ENCODE results near the gene DCUN1D2. TPM values are rescaled to one million over a fixed set of nuclear protein-coding genes. Genes with fewer than 3 reads are reported as not detected.
"Not testable (repeated sequence)": the region's sequence is repeated elsewhere in the genome, so short reads cannot be mapped to it uniquely, and the experiment has no call there.

Gene DCUN1D2
- total RNA-seq, 1 donor from 2014 or later: 11.8 TPM

GRCh38 chr13:113449693-113450347, 40.7 kb downstream of the DCUN1D2 start:
- FAIRE-seq (no peak), DNase-seq (ENCODE audit: low spot score in 2 of 2) (no peak)

DNA sequence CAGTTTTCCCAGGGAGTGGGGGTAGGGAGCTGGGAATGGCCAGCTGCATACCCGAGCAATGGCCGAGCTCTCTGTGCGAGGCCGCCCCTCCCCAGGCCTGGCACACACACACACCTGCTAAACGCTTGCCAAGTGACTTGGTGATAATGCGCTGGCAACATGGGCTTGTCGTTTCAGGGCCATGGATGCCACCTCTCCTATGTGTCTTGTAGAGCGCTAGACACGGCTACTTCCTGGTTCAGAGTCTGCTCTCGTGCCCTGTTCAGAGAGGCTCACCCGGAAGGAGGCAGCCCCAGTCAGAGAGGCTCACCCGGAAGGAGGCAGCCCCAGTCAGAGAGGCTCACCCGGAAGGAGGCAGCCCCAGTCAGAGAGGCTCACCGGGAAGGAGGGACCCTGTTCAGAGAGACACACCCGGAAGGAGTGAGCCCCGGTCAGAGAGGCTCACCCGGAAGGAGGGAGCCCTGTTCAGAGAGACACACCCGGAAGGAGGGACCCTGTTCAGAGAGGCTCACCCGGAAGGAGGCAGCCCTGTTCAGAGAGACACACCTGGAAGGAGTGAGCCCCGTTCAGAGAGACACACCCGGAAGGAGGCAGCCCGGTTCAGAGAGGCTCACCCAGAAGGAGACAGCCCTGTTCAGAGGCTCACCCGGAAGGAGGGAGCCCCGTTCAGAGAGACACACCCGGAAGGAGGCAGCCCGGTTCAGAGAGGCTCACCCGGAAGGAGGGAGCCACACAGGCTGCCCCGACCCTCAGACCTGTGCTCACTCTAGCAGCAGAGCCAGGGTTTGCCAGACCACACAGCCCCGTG, 41.4 kb downstream of the DCUN1D2 start:
- DNase-seq (ENCODE audit: low spot score in 2 of 2) (no peak), FAIRE-seq (no peak)

GRCh38 chr13:113448545-113448884, 42.0 kb downstream of the DCUN1D2 start:
- DNase-seq (ENCODE audit: low spot score in 2 of 2) (no peak), FAIRE-seq (no peak)

DNA sequence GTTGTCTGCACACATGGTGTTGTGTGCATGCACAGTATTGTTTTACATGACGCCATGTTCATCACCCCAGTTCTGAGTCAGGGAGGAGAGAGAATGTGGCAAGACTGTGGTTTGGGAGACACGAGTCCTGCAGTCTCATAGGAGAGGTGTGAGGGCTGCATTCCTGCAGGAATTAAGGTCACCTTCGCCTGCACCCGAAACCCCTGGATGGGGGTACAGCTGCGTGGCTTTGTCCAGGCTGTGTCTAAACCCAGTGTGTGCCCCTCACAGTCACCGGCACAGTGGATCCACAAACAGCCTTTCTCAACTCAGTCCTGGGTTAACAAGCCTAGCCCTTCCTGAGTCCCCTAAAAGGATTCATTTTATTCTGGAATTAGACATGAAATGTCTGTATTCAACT, 42.9 kb downstream of the DCUN1D2 start:
- DNase-seq (ENCODE audit: low spot score in 2 of 2) (no peak), FAIRE-seq (no peak)

DNA sequence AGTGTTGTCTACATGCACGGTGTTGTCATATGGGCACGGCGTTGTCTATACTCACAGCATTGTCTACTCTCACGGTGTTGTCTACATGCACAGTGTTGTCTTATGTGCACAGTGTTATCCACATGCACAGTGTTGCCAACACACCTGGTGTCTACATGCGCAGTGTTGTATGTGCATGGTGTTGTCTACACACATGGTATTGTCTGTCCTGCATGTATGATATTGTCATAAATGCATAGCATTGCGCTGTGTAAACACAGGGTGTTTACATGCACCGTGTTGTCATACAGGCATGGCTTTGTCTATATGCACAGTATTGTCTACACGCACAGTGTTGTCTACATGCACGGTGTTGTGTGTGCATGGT, 44.0 kb downstream of the DCUN1D2 start:
- FAIRE-seq: no peak
- no peak for DNase-seq (ENCODE audit: low spot score in 2 of 2)

DNA sequence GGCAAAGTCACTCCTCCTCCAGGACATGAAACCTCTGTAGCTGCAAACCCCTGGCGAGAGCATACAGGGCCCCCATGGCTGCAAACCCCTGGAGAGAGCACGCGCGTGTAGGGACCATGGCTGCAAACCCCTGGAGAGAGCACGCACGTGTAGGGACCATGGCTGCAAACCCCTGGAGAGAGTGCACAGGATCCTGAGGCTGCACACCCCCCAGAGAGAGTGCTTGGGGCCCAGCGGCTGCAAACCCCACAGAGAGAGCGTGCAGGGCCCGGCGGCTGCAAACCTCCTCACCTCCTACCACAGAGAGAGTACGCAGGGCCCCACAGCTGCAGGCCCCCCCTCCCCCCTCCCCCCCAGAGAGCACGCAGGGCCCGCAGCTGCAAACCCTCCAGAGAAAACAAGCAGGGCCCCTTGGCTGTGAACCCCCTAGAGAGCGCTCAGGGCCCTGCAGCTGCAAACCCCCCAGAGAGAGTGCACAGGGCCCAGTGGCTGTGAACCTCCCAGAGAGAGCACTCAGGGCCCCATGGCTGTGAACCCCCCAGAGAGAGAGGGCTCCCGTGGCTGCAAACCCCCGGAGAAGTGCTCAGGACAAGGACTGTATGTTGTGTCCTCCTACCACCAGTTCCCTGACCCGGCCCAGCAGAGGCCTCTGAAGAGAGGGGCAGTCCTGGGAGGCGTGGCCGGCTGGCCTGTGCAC, 44.6 kb downstream of the DCUN1D2 start:
- FAIRE-seq: no peak

GRCh38 chr13:113443991-113444390, 46.5 kb downstream of the DCUN1D2 start:
- no peak for DNase-seq (ENCODE audit: low spot score in 2 of 2)
- FAIRE-seq: no peak

More for the DNA sequence above, 44.6 kb downstream of the DCUN1D2 start:
- no peak for DNase-seq (ENCODE audit: low spot score in 2 of 2)

- no peak for FAIRE-seq
- no peak for DNase-seq (ENCODE audit: low spot score in 2 of 2)
Measured at GRCh38 chr13:113442985-113443362, 47.5 kb downstream of the DCUN1D2 start.

DNA sequence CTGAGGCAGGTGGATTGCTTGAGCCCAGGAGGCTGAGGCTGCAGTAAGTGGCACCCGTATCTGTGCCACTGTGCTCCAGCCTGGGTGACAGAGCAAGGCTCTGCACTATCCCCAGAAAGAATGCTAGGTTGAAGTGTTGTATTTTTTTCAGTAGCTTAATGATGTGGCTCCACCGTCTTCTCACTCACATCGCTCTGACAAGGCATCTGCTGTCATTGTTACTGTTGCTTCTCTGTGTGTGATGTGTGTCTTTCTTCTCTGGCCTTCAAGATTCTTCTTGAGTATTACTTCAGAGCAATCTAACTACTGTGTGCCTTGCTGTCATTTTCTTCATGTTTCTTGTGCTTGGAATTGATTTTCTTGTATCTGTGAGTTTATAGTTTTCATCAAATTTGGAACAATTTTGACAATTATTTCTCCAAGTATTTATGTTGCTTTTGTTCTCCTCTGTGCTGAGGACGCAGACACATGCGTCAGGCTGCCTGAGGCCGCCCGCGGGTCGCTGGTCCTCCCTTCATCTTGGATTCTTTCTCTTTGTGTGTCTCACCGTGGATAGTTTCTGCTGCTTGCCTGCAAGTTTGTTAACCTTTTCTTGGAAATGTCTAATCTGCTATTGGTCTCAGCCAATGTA, 48.0 kb downstream of the DCUN1D2 start:
- DNase-seq (ENCODE audit: low spot score in 2 of 2) (no peak), FAIRE-seq (no peak)

DNA sequence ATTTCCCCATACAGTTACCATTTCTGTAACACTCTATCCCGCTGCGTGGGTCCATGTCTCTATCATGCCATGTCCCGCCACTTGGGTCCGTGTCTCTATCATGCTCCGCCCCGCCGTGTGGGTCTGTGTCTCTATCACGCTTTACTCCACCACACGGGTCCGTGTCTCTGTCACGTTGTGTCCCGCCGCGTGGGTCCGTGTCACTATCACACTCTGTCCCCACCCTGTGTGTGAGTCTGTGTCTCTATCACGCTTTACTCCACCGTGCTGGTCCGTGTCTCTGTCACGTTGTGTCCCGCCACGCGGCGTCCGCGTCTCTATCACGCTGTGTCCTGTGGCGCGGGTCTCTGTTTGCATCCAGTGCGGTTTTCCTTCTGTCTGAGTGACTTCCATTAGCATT, 48.9 kb downstream of the DCUN1D2 start:
- FAIRE-seq: no peak
- DNase-seq (ENCODE audit: low spot score in 2 of 2): no peak

- DNase-seq (ENCODE audit: low spot score in 2 of 2): no peak
Measured at GRCh38 chr13:113437408-113438010, 53.0 kb downstream of the DCUN1D2 start.

DNA sequence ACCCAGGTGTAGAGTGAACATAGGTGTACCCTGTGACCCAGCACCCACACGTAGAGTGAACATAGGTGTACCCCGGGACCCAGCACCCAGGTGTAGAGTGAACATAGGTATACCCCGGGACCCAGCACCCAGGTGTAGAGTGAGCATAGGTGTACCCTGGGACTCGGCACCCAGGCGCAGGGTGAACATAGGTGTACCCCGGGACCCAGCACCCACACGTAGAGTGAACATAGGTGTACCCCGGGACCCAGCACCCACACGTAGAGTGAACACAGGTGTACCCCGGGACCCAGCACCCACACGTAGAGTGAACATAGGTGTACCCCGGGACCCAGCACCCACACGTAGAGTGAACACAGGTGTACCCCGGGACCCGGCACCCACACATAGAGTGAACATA, 53.6 kb downstream of the DCUN1D2 start:
- DNase-seq (ENCODE audit: low spot score in 2 of 2); FAIRE-seq: not testable (repeated sequence)

More at GRCh38 chr13:113437408-113438010, 53.0 kb downstream of the DCUN1D2 start:
- no peak for FAIRE-seq

DNA sequence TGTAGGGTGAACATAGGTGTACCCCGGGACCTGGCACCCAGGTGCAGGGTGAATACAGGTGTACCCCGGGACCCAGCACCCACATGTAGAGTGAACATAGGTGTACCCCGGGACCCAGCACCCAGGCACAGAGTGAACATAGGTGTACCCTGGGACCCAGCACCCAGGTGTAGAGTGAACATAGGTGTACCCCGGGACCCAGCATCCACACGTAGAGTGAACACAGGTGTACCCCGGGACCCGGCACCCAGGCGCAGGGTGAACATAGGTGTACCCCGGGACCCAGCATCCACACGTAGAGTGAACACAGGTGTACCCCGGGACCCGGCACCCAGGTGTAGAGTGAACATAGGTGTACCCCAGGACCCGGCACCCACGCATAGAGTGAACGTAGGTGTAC, 54.6 kb downstream of the DCUN1D2 start:
- not testable (repeated sequence) for DNase-seq (ENCODE audit: low spot score in 2 of 2); FAIRE-seq

DNA sequence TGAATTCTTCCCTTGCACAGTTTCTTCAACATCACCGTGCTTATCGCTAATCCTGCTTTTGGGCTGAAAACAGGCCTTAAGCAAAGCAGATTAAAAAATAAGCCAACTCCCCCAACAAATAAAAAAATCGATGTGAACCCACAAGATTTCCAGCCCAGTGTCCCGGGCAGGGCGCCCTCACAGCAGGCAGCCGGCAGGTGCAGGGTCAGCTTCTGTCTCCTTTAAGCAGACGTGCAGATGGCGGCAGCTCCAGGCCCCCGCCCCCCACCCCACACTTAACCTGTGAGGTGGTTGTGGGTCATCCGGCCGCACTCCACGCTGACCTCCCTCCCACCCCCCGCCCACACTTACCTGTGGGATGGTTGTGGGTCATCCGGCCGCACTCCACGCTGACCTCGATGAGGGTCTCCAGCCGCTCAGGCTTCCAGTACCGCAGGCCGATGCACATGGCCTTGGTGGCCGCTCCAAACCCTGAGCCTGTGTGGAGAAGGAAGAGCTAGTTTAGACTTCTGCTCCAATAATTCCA, 57.1 kb downstream of the DCUN1D2 start:
- DNase-seq (ENCODE audit: low spot score in 2 of 2) (no peak), FAIRE-seq (no peak)

GRCh38 chr13:113432506-113433270, 57.8 kb downstream of the DCUN1D2 start:
- no peak for DNase-seq (ENCODE audit: low spot score in 2 of 2)
- FAIRE-seq: no peak

DNA sequence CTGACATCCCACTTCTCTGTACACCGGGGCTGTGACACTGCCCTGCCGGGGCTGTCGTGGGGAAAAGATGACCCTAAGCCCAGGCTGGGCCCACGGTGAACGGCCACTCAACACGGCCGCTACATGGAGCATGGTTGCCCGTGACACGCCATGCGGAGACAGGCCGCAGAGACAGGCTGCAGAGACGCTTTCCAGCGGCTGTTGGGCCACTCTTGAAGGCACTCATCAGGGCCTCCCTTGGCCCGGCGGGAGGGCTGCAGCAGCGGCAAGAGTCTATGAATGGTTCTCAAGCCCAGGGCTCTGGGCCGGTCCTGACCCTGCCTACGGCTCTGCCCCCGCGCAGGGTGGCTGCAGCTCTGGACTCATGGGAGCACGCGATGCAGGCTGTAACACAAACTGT, 59.3 kb downstream of the DCUN1D2 start:
- no peak for DNase-seq (ENCODE audit: low spot score in 2 of 2)
- FAIRE-seq: no peak

GRCh38 chr13:113430378-113431110, 60.0 kb downstream of the DCUN1D2 start:
- DNase-seq (ENCODE audit: low spot score in 2 of 2): no peak
- no peak for FAIRE-seq

DNA sequence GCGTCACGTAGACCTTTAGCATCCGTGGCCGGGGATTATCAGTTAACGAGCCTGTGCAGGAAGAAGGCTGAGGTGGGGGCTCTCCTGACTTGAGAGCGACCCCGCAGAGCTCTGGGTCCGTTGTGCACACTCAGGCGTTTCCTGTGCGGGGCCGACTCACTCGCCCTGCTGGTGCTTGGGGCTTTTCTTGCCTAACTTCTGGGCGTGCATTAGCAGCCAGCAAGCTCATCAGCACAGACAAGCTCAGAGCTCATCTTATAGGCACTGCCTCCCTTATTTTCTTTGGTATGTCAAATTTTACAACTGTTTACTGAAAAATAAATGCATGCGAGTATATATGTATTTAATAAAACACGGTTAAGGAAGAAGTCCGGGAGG, 60.9 kb downstream of the DCUN1D2 start:
- DNase-seq (ENCODE audit: low spot score in 2 of 2) (no peak), FAIRE-seq (no peak)

All from frontal cortex (tissue), 4 donors.